Endothelial cell of umbilical vein (primary cell): ENCODE results near the gene PLEKHH1. TPM values are rescaled to one million over a fixed set of nuclear protein-coding genes. Genes with fewer than 3 reads are reported as not detected.

ENCODE experiments used
- BruUV-seq: library from RNA; stranded (reverse); fragments of 400-500 nt; replicated peaks from 2 replicates; lab custom pipeline; 2021; lab: Mats Ljungman, UMichigan
- CTCF ChIA-PET: fragments of 300-600, 350-600 bp; sonication (Branson Sonifier 250); formaldehyde crosslinking; loops from one replicate; lab custom pipeline; 2021; ENCODE audit warnings: antibody characterized with exemption, inconsistent platforms; lab: Charles Lee
- POLR2A ChIA-PET: fragments of 300-600, 350-600 bp; sonication (Branson Sonifier 250); formaldehyde crosslinking; loops from one replicate; lab custom pipeline; 2021; ENCODE audit warnings: antibody characterized with exemption, inconsistent platforms; lab: Charles Lee
- DNase-seq: peaks from one replicate; pipeline ENCODE4 v3.0.0-alpha.2; 2011; ENCODE audit warnings: low read depth, low spot score
- FAIRE-seq: peaks from 2 replicates; lab custom pipeline; 2011; peaks lifted over from hg19 to GRCh38; lab: Jason Lieb, UNC
- H2AFZ ChIP-seq: 2 replicates; pipeline ENCODE4 v1.6.0; 2012; ENCODE audit warnings: low read depth, low read length, control low read depth, inconsistent platforms
- H3K27ac ChIP-seq: 2 replicates; pipeline ENCODE4 v1.5.1; 2011; ENCODE audit warnings: low read depth, mild to moderate bottlenecking, control low read depth, low read length, moderate library complexity; ENCODE audit not compliant: insufficient read depth
- H3K27me3 ChIP-seq, 2 experiments: 2 replicates each; pipeline versions ENCODE4 v1.6.0 to v1.6.1; 2011; ENCODE audit warnings: low read length in 2 of 2, mixed read lengths in 1 of 2; ENCODE audit not compliant: control insufficient read depth in 2 of 2, insufficient read depth in 2 of 2
- H3K36me3 ChIP-seq, 2 experiments: 2 replicates in 1 of 2; 3 replicates in 1 of 2; pipeline ENCODE4 v1.5.1; 2011; ENCODE audit warnings: low read length in 2 of 2, mild to moderate bottlenecking in 1 of 2, moderate library complexity in 1 of 2; ENCODE audit not compliant: control insufficient read depth in 2 of 2, insufficient read depth in 2 of 2; ENCODE audit errors: extremely low read depth in 1 of 2
- H3K4me1 ChIP-seq: 3 replicates; pipeline ENCODE4 v1.5.1; 2011; ENCODE audit warnings: mild to moderate bottlenecking, low read length; ENCODE audit not compliant: control insufficient read depth, insufficient read depth; ENCODE audit errors: extremely low read depth
- H3K4me2 ChIP-seq: 2 replicates; pipeline ENCODE4 v1.6.1; 2011; ENCODE audit warnings: low read length, control low read depth, mixed read lengths; ENCODE audit not compliant: insufficient read depth
- H3K4me3 ChIP-seq, 3 experiments: fragments of 200-600 bp in 1 of 3; sonication (generic), shearing (Covaris generic) in 1 of 3; replicated peaks in 1 of 3; 2 replicates each; pipeline ENCODE4 v1.5.1; 2011 to 2016; ENCODE audit warnings: control low read depth in 3 of 3, low read length in 3 of 3, mild to moderate bottlenecking in 2 of 3, inconsistent platforms in 1 of 3, low read depth in 1 of 3, moderate library complexity in 1 of 3; ENCODE audit not compliant: insufficient read depth in 1 of 3
- H3K79me2 ChIP-seq: 2 replicates; pipeline ENCODE4 v1.6.0; 2012; ENCODE audit warnings: low read length, inconsistent platforms; ENCODE audit not compliant: control insufficient read depth, insufficient read depth
- H3K9ac ChIP-seq: replicated peaks from 2 replicates; pipeline ENCODE3; 2011; ENCODE audit warnings: low read length, control low read depth; ENCODE audit not compliant: insufficient read depth; ENCODE audit errors: extremely low read depth
- H3K9me1 ChIP-seq: replicated peaks from 3 replicates; pipeline ENCODE4 v1.6.0; 2011; ENCODE audit warnings: mild to moderate bottlenecking, low read length; ENCODE audit not compliant: control insufficient read depth, insufficient read depth; ENCODE audit errors: extremely low read depth
- H3K9me3 ChIP-seq: replicated peaks from 2 replicates; pipeline ENCODE4 v1.5.1; 2012; ENCODE audit warnings: low read length, inconsistent platforms; ENCODE audit not compliant: control insufficient read depth, insufficient read depth
- H4K20me1 ChIP-seq: replicated peaks from 2 replicates; pipeline ENCODE3; 2011; ENCODE audit warnings: mild to moderate bottlenecking, low read length; ENCODE audit not compliant: control insufficient read depth, insufficient read depth; ENCODE audit errors: extremely low read depth
- EZH2 ChIP-seq: IDR thresholded peaks from 2 replicates; pipeline ENCODE4 v1.6.1; 2012; ENCODE audit warnings: borderline replicate concordance, low read depth, mild to moderate bottlenecking, moderate library complexity, low read length, inconsistent platforms; ENCODE audit not compliant: severe bottlenecking
- FOS ChIP-seq: IDR thresholded peaks from 2 replicates; pipeline ENCODE4 v1.6.1; 2011; ENCODE audit warnings: mild to moderate bottlenecking, low read length, moderate library complexity, borderline replicate concordance; ENCODE audit not compliant: insufficient read depth
- GATA2 ChIP-seq: IDR thresholded peaks from 2 replicates; pipeline ENCODE4 v1.7.0; 2011; ENCODE audit warnings: low read depth, mild to moderate bottlenecking, moderate library complexity, mixed read lengths, low read length; ENCODE audit not compliant: insufficient read length, insufficient read depth
- JUN ChIP-seq: IDR thresholded peaks from 2 replicates; pipeline ENCODE4 v1.6.1; 2011; ENCODE audit warnings: borderline replicate concordance, low read depth; ENCODE audit not compliant: insufficient read length, insufficient read depth
- MYC ChIP-seq: IDR thresholded peaks from one replicate; pipeline ENCODE4 v1.6.1; 2011; ENCODE audit warnings: mild to moderate bottlenecking, low read depth, low read length
- POLR2A ChIP-seq: IDR thresholded peaks from 2 replicates; pipeline ENCODE4 v1.6.1; 2012; ENCODE audit warnings: low read depth, mild to moderate bottlenecking, control low read depth, low read length
- POLR2AphosphoS5 ChIP-seq: IDR thresholded peaks from 2 replicates; pipeline ENCODE4 v1.6.1; 2012; ENCODE audit warnings: low read depth, mild to moderate bottlenecking, control low read depth, low read length, moderate library complexity; ENCODE audit not compliant: insufficient read depth
- dilution Hi-C: fragments of 300-500 bp; cut with MboI; formaldehyde crosslinking; loops from one replicate; pipeline ENCODE4 v1.15.0; 2019; ENCODE audit warnings: low sequenced_read_pairs; ENCODE audit not compliant: extremely low pct_ligation_motif_present
- intact Hi-C: fragments of 100-400 bp; cut with micrococcal nuclease; formaldehyde crosslinking; loops from one replicate; pipeline ENCODE4 v1.10.0; 2022
- polyA plus RNA-seq, 4 experiments: library from polyadenylated mRNA; depleted of rRNA in 3 of 4; stranded (reverse) in 3 of 4; unstranded in 1 of 4; fragments of >200 nt; gene quantifications; 2 replicates each; pipeline versions ENCODE4 v1.2.1 to v1.2.3, GENCODE V29; 2011 to 2012; ENCODE audit warnings: missing spikeins in 1 of 4
- total RNA-seq: library from RNA; stranded (reverse); gene quantifications from 2 replicates; pipeline ENCODE4 v1.2.3, GENCODE V29; 2021
- TF ChIP-seq, protein P1 (sequence below): IDR thresholded peaks from 2 replicates; pipeline ENCODE4 v1.6.1; 2011; ENCODE audit not compliant: insufficient read depth, insufficient read length
- TF ChIP-seq, protein P2 (sequence below), 2 donors: IDR thresholded peaks; 1 replicate in 1 of 2; 2 replicates in 1 of 2; pipeline ENCODE4 v1.5.1; 2011; ENCODE audit warnings: low read length in 2 of 2, mild to moderate bottlenecking in 2 of 2, moderate library complexity in 2 of 2, control low read depth in 1 of 2, inconsistent platforms in 1 of 2, low read depth in 1 of 2; ENCODE audit not compliant: insufficient read depth in 1 of 2; ENCODE audit errors: extremely low read depth in 1 of 2

The PLEKHH1 gene
- total and polyA plus RNA-seq, 2 donors (not counting 3 experiments of a cell fraction or from before 2014, with no cell fraction given) = 0.17 to 0.71 TPM

DNA sequence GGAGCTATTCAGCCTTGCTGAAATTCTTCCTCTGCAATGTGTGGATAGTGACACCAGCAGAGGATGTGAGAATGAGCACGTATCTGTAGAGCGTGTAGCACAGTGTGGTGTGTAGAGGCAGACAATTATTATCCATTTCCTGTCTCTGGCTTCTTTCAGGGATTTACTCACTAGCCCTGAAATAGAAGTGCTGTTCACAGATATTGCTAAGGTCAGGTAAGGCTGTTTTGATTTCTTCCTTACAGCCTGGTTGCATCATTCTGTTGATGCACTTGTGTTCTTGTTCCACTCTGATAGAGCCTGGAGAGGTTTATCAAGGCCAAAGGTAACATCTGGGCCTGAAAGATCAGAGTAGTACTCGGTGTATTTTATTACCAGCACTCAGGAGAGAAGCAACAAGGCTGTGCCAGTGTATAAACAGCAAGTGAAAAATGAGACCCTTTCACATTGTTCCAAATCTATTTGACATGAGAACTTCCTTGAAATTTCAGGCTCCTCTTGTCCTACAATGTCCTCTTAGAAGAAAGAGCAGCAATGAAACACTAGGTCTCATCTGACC lies 103.3 kb downstream of the PLEKHH1 start:
- CTCF ChIA-PET = interaction anchor here (0.9 to 4.5 kb wide), 4 partner anchors 14 to 32 kb away, joined by 3 to 20 read pairs (median 6); partner anchors contain the start of gene ARG2

DNA sequence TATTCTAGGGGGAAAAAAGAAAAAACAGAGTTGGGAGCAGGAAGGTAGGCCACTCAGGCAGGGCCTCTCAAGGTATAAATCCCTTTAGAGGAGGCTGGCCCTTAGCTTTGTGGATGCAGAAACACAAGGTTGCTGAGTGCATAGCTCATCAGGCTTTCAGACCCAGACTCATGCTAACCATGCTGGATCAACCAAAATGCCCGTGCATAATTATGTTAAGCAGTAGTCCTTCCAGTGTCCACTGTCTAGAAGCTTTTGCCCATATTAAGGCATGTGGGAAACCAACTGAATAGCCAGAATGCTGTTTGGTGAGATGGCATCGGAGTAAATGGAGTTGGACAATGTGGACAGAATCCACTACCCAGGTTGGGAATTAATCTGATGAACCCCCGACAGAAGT lies 105.6 kb downstream of the PLEKHH1 start:
- H2AFZ ChIP-seq = no peak overlapping the region
- intact Hi-C loops (no loop called here), dilution Hi-C loops (no loop called here)
- DNase-seq (no peak), FAIRE-seq (no peak)
- no peaks in the 10 kb centered on the region for H3K36me3 ChIP-seq
- H4K20me1 ChIP-seq = no peaks in the 10 kb centered on the region
- H3K9me1 ChIP-seq = no peaks in the 10 kb centered on the region
- ChIA-PET CTCF (interaction anchor here (1.6 to 4.5 kb wide), 2 partner anchors 19 to 29 kb away, joined by 5 to 20 read pairs; partner anchors contain the start of gene ARG2), POLR2A (no interaction called here)
- TF ChIP-seq FOS (no peak), GATA2 (no peak), POLR2AphosphoS5 (no peak), JUN (no peak), POLR2A (no peak), MYC (no peak), EZH2 (no peak)
- TF ChIP-seq, protein P1, sequence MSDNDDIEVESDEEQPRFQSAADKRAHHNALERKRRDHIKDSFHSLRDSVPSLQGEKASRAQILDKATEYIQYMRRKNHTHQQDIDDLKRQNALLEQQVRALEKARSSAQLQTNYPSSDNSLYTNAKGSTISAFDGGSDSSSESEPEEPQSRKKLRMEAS = no peak
- TF ChIP-seq, protein P2, sequence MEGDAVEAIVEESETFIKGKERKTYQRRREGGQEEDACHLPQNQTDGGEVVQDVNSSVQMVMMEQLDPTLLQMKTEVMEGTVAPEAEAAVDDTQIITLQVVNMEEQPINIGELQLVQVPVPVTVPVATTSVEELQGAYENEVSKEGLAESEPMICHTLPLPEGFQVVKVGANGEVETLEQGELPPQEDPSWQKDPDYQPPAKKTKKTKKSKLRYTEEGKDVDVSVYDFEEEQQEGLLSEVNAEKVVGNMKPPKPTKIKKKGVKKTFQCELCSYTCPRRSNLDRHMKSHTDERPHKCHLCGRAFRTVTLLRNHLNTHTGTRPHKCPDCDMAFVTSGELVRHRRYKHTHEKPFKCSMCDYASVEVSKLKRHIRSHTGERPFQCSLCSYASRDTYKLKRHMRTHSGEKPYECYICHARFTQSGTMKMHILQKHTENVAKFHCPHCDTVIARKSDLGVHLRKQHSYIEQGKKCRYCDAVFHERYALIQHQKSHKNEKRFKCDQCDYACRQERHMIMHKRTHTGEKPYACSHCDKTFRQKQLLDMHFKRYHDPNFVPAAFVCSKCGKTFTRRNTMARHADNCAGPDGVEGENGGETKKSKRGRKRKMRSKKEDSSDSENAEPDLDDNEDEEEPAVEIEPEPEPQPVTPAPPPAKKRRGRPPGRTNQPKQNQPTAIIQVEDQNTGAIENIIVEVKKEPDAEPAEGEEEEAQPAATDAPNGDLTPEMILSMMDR (IDR thresholded peaks at IDR 0.05; ENCODE audit: extremely low read depth in 1 of 2, insufficient read depth in 1 of 2, low read depth in 1 of 2, low read length in 2 of 2) = no peak
- no peaks in the 10 kb centered on the region for H3K27me3 ChIP-seq
- no peaks in the 10 kb centered on the region for H3K79me2 ChIP-seq
- no peaks in the 10 kb centered on the region for H3K4me1 ChIP-seq
- no peaks in the 10 kb centered on the region for H3K9me3 ChIP-seq
- H3K27ac ChIP-seq = no peak overlapping the region
- H3K4me3 ChIP-seq = no peak overlapping the region
- no TSS peak for BruUV-seq
- no peak overlapping the region for H3K4me2 ChIP-seq
- H3K9ac ChIP-seq = no peak overlapping the region

More for the DNA sequence above, 103.3 kb downstream of the PLEKHH1 start:
- FAIRE-seq (no peak), DNase-seq (peak; percentile 8)
- intact Hi-C loops = no loop called here
- POLR2A ChIA-PET = no interaction called here
- Histone ChIP-seq H3K27me3 (no peaks in the 10 kb centered on the region), H3K9ac (no peak overlapping the region), H3K4me1 (no peaks in the 10 kb centered on the region), H3K4me2 (no peak overlapping the region), H3K27ac (no peak overlapping the region), H3K36me3 (no peaks in the 10 kb centered on the region), H3K79me2 (no peaks in the 10 kb centered on the region), H3K9me3 (no peaks in the 10 kb centered on the region), H3K9me1 (no peaks in the 10 kb centered on the region), H2AFZ (no peak overlapping the region), H4K20me1 (no peaks in the 10 kb centered on the region), H3K4me3 (no peak overlapping the region)
- TF ChIP-seq JUN = no peak
- no peak for TF ChIP-seq FOS
- TF ChIP-seq MYC = no peak
- TF ChIP-seq, protein P1 = no peak
- TF ChIP-seq EZH2 = no peak
- no peak for TF ChIP-seq POLR2AphosphoS5
- no peak for TF ChIP-seq GATA2
- no peak for TF ChIP-seq POLR2A
- dilution Hi-C loops = no loop called here
- no TSS peak for BruUV-seq
